ENCODE measurements around the gene ACSM3.

GRCh38 chr16:20826039-20826566, 62.3 kb downstream of the ACSM3 start:
- TF ChIP-seq RCOR1 (IDR thresholded peaks at IDR 0.05; ENCODE audit: low read depth, low read length) = no peak
- no peak for TF ChIP-seq TFCP2L1 (CRISPR knock-in tag; IDR thresholded peaks at IDR 0.05)
- TF ChIP-seq MYC (IDR thresholded peaks at IDR 0.05; ENCODE audit: borderline replicate concordance, low read length) = no peak
- no peak for TF ChIP-seq REST (IDR thresholded peaks at IDR 0.05)
- TF ChIP-seq ZNF302 (CRISPR knock-in tag; IDR thresholded peaks at IDR 0.05) = no peak
- no peak for TF ChIP-seq BHLHE40 (IDR thresholded peaks at IDR 0.05; ENCODE audit: low read depth, low read length)

Measured in A549 (cell line).